Measurements from ENCODE around the gene GLA. TPM values are rescaled to one million over a fixed set of nuclear protein-coding genes. Genes with fewer than 3 reads are reported as not detected.

GLA gene
- total RNA-seq, 1 experiment from 2014 or later = 41.9 TPM

- H3K23ac ChIP-seq (ENCODE audit: insufficient read length, low read depth, low read length) = no peak overlapping the region
- H3K4me1 ChIP-seq (ENCODE audit: insufficient read depth, low read length) = no peaks in the 10 kb centered on the region
- Mint-ChIP-seq H3K27ac (no peak overlapping the region), H3K36me3 (ENCODE audit: insufficient read depth in 1 of 3, low read depth in 3 of 3) (no peaks in the 10 kb centered on the region; a peak in 1 of 7 replicates), H3K4me1 (peaks cover 3 to 13% of the 10 kb centered on the region in 2 experiments), H3K9me3 (peaks cover 45 to 55% of the 10 kb centered on the region in 2 experiments), H3K27me3 (ENCODE audit: low read depth) (no peaks in the 10 kb centered on the region), H3K4me3 (no peak overlapping the region)
- H2AK5ac ChIP-seq (ENCODE audit: insufficient read length, low read length) = no peak overlapping the region
- H3K27ac ChIP-seq (ENCODE audit: insufficient read length, low read depth, low read length) = no peak overlapping the region
- H2BK5ac ChIP-seq (ENCODE audit: insufficient read length, low read length) = no peak overlapping the region
- H2BK120ac ChIP-seq (ENCODE audit: low read depth, low read length, poor library complexity, severe bottlenecking) = no peak overlapping the region
- H2BK12ac ChIP-seq (ENCODE audit: insufficient read length, low read depth, low read length) = no peak overlapping the region
- H2AFZ ChIP-seq (ENCODE audit: low read length) = no peak overlapping the region
- no peak overlapping the region for H2BK15ac ChIP-seq (ENCODE audit: low read depth, low read length)
- no peak overlapping the region for H4K5ac ChIP-seq (ENCODE audit: insufficient read length, low read depth, low read length)
- no peaks in the 10 kb centered on the region for H3K27me3 ChIP-seq (ENCODE audit: insufficient read depth, low read length)
- no peak overlapping the region for H4K8ac ChIP-seq (replicated peaks; ENCODE audit: insufficient read length, low read depth, low read length)
- no peaks in the 10 kb centered on the region for H3K79me2 ChIP-seq (ENCODE audit: insufficient read depth, low read length)
- H3K79me1 ChIP-seq (ENCODE audit: insufficient read depth, low read depth, low read length, poor library complexity, severe bottlenecking) = no peaks in the 10 kb centered on the region
- H3K9me3 ChIP-seq (ENCODE audit: control insufficient read depth, low read depth, low read length) = peaks cover 43% of the 10 kb centered on the region
- WGBS (ENCODE audit: extremely low coverage, insufficient read length, low lambda C conversion rate) = no CpG with 5 or more reads among the region's 4 CpGs
- H3K23me2 ChIP-seq (ENCODE audit: insufficient read length, low read depth, low read length, poor library complexity, severe bottlenecking) = no peaks in the 10 kb centered on the region
- H3K56ac ChIP-seq (ENCODE audit: insufficient read length, low read depth, low read length) = no peak overlapping the region
- H3K4ac ChIP-seq (ENCODE audit: low read depth, low read length) = no peak overlapping the region
- no peak overlapping the region for H4K91ac ChIP-seq (ENCODE audit: insufficient read length, low read depth, low read length)
- H2BK20ac ChIP-seq (ENCODE audit: low read depth, low read length, poor library complexity, severe bottlenecking) = no peak overlapping the region
- no peak for TF ChIP-seq CTCF (conservative IDR thresholded peaks at IDR 0.05)
- no peak overlapping the region for H3K4me2 ChIP-seq (ENCODE audit: insufficient read depth, insufficient read length, low read length)
- H3K9ac ChIP-seq (ENCODE audit: extremely low read depth, insufficient read length, low read length) = no peak overlapping the region
- H3K14ac ChIP-seq (ENCODE audit: insufficient read depth, low read length) = no peak overlapping the region
- H4K20me1 ChIP-seq (ENCODE audit: control insufficient read depth, insufficient read depth, insufficient read length) = no peaks in the 10 kb centered on the region
- DNase-seq = no peak
- H3T11ph ChIP-seq (ENCODE audit: low read length) = no peak overlapping the region
- H3K18ac ChIP-seq (ENCODE audit: insufficient read length, low read depth, low read length) = no peak overlapping the region
Observed at GRCh38 chrX:101383679-101384205, 24.0 kb downstream of the GLA start.

All from H9 (cell line).